HG03135 (cell line): ENCODE measurements around the gene SMAGP.
"Not testable (repeated sequence)": the region's sequence is repeated elsewhere in the genome, so short reads cannot be mapped to it uniquely, and the experiment has no call there.

ENCODE experiments used
- ATAC-seq: cut with Tn5 transposase; IDR thresholded peaks from one replicate; pipeline ENCODE4 v1.9.1; 2021; ENCODE audit warnings: mild to moderate bottlenecking, moderate library complexity; ENCODE audit not compliant: unreplicated experiment

The SMAGP gene

GRCh38 chr12:51270067-51270950, at the start of gene SMAGP:
SMAGP (minus strand) TSS chr12:51270415; CDS start chr12:51269278, 1,137 bp downstream.
- peak; percentile 58 for ATAC-seq

GRCh38 chr12:51318846-51319599, 48.8 kb upstream of the SMAGP start:
- ATAC-seq, result no peak

DNA sequence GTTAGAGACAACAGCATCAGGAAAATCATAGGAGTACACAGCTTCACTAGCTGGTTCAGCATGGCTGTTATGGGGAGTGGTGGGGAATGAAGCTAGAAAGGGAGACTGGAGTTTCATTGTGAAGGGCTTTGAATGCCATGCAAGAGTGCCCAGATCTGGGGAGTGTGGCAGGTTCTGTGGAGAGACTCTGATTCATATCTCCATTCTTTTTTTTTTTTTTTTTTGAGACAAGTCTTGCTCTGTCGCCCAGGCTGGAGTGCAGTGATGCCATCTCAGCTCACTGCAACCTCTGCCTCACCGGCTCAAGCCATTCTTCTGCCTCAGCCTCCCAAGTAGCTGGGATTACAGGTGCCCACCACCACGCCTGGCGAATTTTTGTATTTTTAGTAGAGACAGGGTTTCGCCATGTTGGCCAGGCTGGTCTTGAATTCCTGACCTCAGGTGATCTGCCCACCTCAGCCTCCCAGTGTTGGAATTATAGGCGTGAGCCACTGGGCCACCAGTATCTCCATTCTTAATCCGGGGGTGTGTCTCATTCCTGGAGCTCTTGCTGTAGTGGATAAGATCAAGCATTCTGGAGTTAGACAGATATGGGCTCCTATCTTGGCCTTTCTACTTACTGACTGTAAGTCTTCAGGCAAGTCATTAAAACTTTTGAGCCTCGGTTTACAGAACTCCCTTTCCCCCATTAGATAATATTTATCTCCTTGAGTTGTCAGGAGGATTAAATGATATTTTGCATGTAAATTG, 48.0 kb upstream of the SMAGP start:
- not testable (repeated sequence) for ATAC-seq

- ATAC-seq, result no peak
These were observed 41.2 kb upstream of the SMAGP start for GRCh38 chr12:51311389-51311788.

GRCh38 chr12:51307655-51308593, 37.7 kb upstream of the SMAGP start:
- ATAC-seq, result no peak

DNA sequence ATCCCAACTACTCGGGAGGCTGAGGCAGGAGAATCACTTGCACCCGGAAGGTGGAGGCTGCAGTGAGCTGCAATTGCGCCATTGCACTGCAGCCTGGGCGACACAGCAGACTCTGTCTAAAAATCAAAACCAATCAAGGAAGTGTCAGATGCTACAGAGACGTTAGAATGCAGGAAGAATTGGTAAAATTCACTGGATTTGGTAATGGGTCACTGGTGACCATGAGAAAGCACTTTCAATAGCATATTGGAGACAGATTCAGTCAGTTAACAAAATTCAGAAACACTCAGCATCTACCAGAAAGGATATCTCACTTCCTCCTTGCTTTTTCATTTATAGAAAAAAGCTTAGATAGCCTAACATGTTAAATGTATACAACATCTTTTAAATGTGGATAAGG, 36.3 kb upstream of the SMAGP start:
- no peak for ATAC-seq

- ATAC-seq, result not testable (repeated sequence)
These were observed 30.6 kb upstream of the SMAGP start for GRCh38 chr12:51300768-51301167.

DNA sequence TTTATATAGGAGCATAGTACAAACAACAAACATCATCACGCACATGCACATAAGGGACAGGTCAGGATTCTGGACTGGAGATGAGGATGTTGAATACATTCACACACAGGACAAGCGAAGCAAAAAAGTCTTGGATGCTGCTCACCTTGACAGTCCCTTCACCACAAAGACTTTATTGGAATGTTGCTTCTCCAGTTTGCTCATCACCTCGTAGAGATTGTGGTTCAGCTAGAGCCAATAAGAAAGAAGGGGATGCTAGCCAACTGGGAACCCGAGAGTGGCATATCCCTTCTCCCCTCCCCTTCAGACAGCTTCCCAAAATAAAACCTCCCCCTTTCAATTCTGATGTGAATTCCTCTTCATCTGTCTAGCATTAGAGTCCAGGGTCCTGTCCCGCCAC, 25.4 kb upstream of the SMAGP start:
- no peak for ATAC-seq

DNA sequence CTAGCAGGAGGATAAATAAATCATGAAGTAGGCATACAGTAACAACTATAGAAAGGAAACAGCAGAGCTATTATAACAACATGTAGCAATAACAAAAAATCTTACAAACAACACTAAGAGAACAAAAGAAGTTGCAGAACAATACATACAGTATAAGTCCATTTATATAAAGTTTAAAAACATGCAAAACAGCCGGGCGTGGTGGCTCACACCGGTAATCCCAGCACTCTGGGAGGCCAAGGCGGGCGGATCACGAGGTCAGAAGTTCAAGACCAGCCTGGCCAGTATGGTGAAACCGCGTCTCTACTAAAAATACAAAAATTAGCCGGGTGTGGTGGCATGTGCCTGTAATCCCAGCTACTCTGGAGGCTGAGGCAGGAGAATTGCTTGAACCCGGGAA, 23.9 kb upstream of the SMAGP start:
- ATAC-seq, result not testable (repeated sequence)

DNA sequence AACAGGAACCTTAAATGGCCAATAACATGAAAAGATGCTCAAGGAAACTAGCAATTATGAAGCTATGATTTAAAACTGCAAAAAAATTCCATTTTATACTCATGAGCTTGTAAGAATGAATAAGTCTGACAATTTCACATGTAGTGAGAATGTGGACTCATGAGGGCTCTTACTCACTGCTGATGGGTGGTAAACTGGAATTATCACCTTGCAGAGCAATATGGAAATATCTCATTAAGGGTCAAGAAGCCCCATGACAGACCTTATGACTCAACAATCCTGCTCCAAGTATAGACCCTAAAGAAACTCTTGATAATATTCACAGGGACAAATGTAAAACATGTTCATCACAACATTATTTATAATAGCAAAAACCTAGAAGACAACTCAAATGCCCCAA, 23.5 kb upstream of the SMAGP start:
- ATAC-seq, result no peak

DNA sequence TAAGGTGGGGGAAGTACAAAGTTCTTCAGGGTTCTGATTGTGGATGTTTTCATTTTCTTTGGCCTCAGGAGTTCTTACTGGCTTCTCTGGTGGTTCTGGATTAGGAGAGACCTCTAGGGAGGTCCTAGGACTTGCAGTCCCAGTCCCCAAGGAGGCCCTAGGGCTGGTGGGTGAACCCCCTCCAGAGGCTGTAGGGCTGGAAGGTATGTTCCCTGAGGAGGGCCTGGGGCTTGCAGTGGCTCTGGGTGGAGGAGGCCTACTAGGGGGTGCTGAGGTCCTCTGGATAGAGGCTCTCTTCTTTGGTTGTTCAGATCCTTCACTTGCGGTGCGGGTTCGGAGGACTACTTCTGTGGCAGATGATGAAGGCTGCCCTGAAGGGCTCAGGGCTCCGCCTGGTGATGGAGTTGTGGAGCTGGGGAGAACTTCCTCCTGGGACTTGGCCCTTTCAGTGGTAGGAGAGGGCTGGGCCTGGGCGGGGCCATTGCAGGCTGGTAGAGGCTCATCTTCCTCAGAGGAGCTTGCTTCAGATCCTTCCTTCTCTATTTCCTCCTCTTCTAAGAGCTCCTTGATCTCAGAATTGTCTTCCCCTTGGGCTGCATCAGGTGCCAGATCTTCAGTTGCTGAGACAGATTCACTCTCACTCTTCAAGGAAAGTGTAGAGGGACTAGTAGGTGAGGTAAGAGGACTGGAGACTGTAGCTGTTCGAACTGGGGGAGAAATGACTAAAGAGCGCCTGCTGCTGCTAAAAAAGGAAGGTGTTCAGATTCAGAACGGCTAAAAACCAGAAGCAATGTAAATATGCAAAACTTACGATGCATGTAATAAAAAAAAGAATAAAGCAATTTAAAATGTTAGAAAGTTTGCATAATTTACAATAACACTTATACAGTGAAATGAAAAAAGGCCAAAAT, 21.6 kb upstream of the SMAGP start:
- not testable (repeated sequence) for ATAC-seq

GRCh38 chr12:51285843-51286242, 15.6 kb upstream of the SMAGP start:
- ATAC-seq, result no peak

- ATAC-seq, result no peak
These were observed 11.1 kb upstream of the SMAGP start for GRCh38 chr12:51281202-51281924.

- ATAC-seq, result no peak
These were observed 4.9 kb upstream of the SMAGP start for GRCh38 chr12:51275088-51275487.

- ATAC-seq, result not testable (repeated sequence)
These were observed 2.6 kb upstream of the SMAGP start for GRCh38 chr12:51272810-51273209.

DNA sequence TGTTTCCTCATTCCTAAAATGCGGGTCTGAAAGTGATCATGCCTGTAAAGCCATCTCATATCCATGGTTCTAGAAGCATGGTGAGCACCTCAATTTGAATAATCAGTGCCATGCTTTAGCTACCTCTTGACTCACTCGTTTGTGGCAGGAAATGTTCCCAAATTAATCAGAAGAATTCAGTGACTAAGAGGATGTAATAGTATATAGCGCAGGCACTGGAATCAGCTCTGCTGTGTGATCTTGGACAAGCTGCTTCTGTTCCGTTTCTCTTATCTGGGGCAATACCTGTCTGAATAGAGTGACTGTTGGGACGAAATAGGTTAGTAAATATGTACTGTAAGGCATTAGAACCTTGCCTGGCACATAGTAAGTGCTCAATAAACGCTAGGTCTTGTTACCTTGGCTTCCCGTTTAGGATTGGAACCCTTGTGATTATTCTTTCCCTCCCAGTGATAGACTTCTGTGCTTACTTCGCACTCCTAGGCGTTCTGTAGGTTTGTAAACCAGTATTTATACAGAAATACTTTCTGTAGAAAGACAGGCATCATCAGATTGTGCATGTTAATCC, 820 bp upstream of the SMAGP start:
- no peak for ATAC-seq

- peak; percentile 45 for ATAC-seq
These were observed 795 bp downstream of the SMAGP start for GRCh38 chr12:51269174-51270066.
